HG03469 (cell line): Measurements from ENCODE around the gene PDSS2.
"Not testable (repeated sequence)": the region's sequence is repeated elsewhere in the genome, so short reads cannot be mapped to it uniquely, and the experiment has no call there.

Experiments used
- ATAC-seq: cut with Tn5 transposase; IDR thresholded peaks from one replicate; pipeline ENCODE4 v1.9.1; 2021; ENCODE audit warnings: mild to moderate bottlenecking, moderate library complexity, moderate number of reproducible peaks; ENCODE audit not compliant: unreplicated experiment

PDSS2 gene

DNA sequence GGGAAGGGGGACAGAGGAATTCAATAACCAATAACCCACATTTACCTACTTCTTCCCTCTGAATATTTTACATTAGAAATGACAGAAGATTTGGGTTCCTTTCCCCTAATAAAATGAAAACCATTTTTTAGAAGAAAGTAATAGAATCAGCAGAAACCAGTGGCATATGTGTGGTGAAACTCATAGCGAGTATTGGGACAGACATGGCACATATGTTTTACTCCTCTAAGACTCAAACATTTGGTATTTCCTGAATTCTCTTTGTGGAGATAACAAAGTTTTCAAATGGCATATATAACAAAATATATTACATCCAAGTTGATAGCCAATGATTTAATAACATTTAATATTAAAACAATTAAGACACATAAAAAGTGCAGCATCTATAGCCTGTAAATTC, 331.2 kb downstream of the PDSS2 start:
- ATAC-seq: no peak

DNA sequence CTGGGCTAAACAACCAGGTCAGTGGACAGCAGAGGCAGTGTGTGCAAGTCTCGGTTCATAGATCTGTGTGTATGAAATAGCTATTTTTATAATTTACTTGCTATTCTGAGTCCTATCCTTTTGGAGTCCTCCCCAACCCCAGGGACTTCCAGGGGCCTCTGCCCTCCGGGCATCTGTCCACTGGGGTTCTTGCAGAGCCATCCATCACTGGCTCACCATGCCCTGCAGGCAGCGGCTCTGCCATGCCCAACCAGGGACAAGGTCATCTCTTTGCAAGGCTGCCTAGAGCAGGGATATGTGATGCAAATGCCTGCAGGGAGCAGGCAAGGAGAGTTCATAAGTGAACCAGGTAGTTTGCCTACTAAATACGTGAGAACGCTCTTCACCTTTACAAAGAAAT, 333.6 kb downstream of the PDSS2 start:
- no peak for ATAC-seq

DNA sequence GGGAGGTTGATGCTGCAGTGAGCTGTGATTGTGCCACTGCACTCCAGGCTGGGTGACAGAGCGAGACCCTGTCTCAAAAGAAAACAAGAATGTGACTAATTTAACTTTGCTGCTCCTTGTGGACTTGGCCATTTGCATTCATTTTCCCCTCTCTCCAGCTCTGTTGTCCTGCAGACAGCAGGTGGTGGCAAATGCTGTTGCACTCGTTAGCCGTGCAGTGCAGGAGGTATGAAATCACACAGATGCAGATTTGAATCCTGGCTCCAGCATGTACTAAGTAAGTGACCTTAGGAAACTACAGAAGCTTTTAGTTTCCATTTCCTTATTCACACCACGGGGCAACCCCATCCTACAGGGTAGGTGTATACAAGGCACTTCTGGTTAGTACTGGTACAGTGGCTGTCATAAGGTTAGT, 334.4 kb downstream of the PDSS2 start:
- ATAC-seq: peak; percentile 46

DNA sequence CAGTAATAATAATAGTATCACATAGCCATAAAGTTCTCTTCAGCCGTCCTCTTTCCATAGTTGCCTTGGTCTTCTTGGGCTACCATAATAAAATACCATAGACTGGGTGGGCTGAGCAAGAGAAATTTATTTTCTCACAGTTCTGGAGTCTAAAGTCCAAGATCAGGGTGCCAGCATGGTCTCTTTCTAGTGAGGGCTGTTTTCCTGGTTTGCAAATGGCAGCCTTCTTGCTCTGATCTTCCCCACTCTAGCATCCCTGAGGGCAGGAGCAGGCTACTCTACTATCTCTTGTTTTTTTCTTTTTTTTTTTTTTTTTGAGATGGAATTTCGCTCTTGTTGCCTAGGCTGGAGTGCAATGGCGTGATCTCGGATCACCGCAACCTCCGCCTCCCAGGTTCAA, 335.9 kb downstream of the PDSS2 start:
- ATAC-seq: no peak

DNA sequence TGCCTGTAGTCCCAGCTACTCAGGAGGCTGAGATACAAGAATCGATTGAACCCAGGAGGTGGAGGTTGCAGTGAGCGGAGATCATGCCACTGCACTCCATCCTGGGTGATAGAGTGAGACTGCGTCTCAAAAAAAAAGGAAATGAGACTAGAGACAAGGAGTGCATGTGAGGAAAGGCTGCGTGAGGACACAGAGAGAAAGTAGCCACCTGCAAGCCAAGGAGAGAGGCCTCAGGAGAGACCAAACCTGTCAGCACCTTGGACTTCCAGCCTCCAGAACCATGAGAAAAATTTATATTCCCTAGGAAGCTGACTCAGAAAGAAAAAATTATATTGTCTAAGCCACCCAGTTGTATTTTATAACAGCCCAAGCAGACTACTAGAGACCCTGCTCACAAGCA, 336.6 kb downstream of the PDSS2 start:
- ATAC-seq: no peak

DNA sequence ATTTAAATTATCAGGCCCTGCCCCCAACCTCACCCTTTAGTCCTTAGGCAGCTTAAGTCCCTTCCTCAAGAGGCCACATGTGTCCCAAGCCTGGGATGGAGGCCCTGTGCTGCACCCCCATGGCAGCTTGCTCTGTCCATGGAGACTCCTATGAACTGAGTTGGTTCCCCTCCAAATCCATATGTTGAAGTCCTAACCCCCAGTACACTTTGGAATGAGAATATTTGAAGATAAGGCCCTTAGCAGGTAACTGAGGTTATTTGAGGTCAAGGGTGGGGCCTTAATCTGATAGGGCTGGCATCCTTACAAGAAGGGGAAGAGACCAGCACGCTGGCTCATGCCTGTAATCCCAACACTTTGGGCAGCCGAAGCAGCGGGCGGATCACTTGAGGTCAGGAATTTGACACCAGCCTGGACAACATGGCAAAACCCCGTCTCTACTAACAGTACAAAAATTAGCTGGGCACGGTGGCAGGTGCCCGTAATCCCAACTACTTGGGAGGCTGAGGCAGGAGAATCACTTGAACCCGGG, 337.3 kb downstream of the PDSS2 start:
- no peak for ATAC-seq

DNA sequence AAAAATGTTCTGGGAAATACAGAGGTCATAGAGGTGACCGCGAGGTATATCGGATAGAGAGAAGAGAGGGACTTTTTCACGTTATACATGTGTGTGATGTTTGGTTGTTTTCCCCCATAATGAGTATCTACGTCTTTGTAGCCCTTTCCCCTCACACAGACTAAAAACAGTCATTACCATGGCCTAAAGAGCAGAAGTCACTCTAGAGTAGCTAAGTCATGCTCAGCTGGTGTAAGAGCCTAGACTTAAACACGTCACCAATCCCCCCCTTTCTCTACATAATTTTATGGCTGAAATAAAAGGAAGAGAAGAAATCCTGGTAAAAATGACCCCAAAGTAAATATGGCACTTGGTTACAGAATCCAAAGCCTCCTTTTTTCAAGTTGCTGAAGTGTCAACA, 338.1 kb downstream of the PDSS2 start:
- ATAC-seq: no peak

DNA sequence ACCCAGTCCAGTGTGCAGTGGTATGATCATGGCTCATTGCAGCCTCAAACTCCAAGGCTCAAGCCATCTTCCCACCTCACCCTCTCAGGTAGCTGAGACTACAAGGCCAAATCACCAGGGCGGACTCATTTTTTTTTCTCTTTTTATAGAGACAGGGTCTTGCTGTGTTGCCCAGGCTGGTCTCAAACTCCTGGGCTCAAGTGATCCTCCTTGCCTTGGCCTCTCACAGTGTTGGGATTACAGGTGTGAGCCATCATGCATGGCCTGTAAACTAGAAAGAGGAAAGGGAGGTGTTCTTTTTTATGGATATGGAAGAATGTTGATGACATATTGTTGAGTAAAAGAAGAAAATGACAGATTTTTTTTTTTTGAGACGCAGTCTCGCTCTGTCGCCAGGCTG, 339.0 kb downstream of the PDSS2 start:
- ATAC-seq: no peak

DNA sequence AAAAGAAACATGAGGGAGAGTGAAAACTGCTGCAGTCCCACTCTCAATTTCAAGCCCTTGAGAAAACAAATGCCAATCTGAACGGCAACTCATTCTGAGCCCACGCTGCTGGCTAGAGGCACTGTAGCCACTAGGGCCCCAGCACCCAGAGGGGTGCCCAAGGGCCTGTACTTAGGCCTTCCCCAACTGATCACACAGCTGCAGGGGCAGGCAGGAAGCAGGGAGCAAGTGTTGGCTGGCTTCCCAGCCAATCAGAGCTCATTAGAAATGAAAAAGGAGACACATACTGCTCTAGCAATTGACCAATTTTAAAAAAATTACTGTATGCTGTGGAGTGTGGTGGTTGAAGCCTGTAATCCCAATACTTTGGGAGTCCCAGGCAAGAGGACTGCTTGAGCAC, 340.4 kb downstream of the PDSS2 start:
- no peak for ATAC-seq

DNA sequence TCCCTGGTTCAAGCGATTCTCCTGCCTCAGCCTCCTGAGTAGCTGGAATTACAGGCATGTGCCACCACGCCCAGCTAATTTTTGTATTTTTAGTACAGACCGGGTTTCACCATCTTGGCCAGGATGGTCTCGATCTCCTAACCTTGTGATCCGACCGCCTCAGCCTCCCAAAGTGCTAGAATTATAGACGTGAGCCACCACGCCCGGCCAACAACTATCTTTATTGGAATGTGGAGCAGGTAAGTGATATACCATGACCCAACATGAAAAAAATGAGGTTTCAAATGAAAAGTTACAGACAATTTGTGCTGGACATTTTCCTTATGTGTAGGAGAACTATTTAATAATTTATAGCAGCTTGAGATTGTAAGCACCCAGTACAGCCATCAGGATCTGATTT, 340.8 kb downstream of the PDSS2 start:
- ATAC-seq: not testable (repeated sequence)

DNA sequence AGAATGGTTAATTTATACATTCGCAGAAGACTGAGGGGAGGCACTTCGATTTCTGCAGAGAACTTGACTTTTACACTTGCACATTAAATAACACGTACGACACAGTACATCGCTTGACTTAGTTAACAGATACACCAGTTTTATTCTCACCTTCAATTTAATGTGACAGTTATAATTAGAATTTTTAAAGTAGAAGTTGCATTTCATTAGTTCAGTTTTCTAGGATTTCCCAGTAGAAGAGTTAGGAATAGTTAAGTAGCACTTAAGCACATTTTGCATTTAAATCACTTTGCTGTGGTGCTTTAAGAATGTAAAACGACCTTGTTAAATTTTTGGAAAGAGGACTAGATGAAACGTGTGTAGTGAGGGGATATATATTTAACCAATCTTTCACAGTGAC, 342.4 kb downstream of the PDSS2 start:
- no peak for ATAC-seq

DNA sequence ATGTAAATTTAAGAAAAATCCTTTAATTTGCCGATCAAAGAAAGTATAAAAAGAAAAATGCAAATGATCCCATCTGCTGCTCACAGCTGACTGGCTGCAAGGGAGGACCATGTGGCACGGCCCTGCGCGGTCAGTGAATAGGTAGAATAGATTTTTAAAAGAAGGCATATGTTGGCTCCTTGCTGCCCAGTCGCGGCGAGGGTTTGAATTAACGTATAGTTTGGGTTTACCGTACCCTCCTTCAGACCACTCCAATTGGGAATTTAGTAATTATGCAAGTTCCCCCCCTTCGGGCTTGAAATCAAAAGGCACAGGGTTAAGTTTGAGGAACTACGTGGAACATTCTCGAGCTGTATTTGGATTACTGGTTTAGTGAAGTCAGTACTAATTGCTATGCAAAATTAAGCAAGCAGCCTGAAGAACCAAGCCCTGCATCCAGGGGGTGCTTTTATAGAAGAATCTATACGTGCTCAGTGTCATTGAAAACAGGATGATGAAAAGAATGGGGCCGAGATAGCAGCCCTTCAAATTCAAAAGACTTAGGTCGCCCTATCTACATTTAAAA, 343.0 kb downstream of the PDSS2 start:
- no peak for ATAC-seq

DNA sequence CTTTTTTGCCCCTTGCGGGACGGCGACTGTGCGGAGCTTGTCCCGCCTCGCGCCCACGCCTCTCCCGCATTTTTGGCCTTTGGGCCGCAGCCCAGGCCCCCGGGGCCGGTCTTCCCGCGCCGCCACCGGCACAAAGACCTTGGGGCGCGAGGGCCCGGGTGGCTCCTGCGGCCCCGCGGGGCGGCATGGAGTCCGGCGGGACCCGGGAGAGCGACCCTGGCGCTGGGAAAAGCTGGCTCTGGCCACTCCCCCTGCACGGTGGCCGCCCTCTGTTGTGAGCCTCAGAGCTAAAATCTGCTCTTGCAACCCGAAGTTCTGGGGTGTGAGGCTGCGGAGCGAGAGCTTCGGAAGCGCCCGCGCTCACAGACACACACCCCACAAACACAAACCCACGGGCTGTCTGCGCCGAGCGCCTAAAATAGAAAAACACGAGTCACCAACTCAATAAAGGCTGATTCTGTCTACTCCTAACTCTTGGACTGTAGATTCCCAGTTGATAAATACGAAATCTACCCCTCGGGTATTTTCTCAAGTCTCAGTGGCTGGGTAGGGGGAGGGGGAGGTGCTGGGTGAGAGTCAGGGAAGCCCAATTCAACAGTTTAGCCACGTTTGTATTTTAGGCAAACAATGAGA, 343.6 kb downstream of the PDSS2 start:
- no peak for ATAC-seq

DNA sequence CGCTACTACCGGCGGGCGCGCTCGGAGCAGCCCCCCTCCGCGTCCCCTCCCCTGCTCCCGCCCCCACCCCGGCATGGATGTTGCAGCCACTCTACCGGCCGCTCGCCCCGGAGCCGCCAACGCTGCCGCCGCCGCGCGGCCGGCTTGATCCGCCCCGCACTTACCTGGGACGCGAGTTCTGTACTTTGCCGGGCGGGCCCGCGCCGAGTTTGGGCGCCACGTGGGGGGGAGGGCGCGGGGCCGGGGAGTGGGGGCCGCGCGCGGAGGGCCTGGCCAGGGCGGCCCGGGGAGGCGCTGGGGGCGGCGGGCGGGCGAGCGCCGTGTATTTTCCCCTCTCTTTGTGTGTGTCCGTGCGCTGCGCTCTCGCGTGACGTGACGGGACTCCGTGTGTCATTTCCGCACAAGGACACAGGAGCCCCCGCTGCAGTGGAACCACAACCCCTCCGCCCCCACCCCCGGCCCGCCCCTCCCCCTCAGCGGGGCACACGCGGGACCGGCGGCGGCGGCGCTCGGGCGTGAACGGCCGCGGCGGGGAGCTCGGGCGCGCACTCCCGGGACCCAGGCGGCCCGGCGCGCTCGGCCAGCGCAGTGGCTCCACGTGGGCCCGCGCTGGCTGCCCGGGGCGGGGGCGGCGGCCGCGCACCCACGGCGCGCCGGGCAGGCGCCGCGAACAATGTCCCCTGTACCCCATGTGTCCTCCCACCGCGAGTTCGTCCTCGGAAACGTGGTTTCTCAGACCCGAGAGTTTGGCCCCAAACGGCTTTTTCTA, 344.3 kb downstream of the PDSS2 start, which contains the start of gene BEND3:
TSS of gene BEND3 (minus strand) at position 590 of the 769 bp plus-strand sequence. CDS start 16,230 bp downstream, outside the sequence.
- peak; percentile 17 for ATAC-seq

DNA sequence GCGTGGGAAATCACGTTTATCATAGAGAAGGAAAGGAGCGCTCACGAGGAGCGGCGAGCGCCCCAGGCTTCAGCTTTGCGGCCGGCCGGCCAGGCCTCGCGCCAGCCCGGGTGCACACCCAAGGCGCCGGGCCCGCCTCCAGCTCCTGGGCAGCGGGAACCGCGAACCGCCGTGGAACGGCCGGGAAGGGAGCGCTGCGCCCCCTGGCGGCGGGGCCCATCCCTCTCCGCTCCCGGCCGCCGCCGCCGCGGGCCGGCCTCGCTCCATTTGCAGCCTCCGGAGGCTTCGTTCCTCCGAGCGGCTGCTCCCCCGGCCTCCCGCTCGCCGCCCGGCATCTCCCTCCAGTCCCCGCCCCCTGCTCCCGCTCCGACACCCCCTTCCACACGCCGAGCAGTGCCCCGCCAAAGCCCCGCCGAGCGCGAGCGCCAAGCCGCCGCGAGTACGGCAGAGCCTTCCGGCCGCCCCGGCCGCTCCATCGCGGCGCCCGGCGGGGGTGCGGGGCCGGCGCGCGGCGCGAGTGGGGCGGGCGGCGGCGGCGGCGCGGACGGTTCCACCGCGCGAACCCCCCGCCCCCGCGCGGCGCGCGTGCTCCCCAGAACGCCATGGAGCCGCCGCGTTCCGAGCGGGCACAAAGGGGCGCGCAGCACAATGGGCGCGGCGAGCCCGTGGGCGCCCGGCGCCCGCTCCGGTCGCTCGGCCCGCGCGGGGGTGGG, 345.0 kb downstream of the PDSS2 start:
- peak; percentile 44 for ATAC-seq

DNA sequence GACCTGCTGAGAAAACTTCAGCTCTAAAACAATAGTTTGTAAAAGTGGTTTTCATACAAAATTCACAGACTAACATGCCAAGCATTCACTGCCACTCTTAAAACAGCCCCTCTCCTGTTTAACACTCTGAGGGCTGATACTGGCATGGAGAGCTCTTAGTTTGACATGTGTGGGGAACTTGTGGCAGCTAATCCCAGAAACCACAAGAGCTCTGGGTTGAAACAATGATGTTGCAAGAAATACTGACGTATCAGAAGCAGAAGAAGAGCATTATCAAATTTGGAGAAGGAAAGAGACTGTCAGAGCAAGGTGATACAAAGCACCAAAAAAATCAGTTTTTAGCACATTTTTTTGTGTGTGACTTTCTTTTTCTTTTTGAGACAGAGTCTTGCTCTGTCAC, 349.2 kb downstream of the PDSS2 start:
- ATAC-seq: no peak

DNA sequence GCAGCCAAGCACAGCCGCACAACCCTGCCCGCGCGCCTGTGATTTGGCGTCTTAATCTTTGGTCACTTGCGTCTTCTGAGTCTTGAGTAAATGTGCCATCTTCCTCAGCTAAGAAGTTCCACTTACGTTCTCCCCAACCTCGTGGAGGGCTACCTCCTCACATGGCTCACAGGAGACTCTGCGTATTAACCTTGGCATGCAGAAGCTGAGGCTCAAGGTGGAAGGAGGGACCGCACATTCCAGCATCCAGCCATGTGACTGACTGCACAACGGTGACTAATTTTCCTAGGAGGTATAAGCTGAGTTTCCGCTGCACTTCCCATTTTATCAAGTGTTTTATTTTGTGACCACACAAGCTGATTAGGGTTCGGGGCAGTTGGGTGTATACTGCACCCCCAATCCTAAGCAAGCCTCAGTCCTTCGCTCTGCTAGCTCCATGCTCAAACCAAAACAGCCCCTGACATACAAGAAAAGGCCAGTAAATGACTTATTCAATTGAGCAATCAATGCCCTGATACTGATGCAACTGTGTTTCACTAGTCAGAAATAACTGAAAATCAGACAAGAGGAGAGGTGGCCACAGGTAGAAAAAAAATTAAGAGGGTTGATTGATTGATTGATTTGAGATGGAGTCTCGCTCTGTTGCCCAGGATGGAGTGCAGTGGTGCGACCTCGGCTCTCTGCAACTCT, 351.0 kb downstream of the PDSS2 start:
- ATAC-seq: no peak

DNA sequence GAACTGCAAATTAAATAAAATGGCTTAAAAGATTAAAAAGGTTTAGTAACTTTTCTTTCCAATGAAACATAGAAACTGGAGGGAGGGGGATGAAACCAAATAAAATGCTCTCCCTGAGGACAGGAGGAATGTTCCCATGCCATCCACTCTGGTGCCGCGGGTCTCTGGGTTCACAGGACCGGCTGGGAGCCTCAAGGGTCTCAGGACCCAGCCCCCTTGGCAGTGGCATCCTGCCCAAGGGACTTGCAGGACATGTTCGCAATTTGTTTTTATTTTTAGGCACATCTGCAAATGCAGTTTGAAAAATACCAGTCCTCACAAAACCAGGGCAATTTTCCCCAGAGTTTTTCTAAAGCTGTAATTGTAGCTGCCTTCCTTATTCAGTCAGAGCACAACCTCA, 351.6 kb downstream of the PDSS2 start:
- no peak for ATAC-seq

DNA sequence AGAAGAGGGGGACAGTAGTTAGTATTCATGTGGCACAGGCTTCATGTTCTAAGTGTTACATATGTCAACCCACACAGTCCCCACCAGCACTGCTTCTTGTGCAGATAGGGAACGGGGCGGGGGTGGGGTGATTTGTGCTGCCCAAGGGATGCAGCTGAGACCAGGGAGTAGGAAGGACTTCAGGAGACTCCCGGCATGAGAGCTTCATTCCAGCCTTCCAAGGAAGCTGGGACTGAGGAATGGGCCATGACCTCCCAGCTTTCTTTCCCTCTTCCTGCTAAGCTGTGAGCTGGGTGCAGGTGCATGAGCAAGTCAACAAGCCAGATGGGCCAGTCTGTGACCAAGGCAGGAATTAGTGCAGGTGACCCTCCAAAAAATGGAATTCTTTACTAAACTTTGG, 353.2 kb downstream of the PDSS2 start:
- ATAC-seq: no peak

DNA sequence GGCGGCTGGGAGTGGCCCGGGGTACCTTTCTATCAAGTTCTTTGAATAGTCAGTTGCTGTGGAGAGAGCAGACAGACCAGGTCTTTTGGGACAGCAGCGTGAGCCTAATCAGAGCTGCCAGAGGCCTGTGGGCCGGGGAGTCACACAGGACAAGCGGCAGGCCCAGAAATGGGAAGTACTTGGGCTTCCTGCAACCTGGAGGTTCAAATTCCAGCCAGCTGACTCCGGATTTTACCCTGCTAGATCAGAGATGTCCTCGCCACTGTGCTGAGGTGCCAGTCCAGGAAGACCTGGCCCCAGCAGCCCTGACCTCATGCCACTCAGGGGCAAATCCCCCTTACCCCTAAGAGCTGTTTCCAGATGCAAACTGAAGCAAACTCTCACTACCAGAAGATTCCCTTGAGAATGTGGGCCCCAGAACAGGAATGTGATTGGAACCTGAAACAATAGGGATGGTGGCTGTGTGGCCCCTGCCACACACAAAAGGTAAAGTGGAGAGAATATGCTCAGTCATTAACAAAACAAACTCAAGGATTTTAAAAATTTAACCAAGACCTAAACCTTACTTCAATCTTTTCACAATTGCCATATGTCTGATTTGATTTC, 353.8 kb downstream of the PDSS2 start:
- no peak for ATAC-seq
